ENCODE data around the gene MYO1C.

MYO1C gene

GRCh38 chr17:1505586-1505985 is 13.1 kb upstream of the MYO1C start:
- DNase-seq = no peak

GRCh38 chr17:1504866-1505265 is 12.4 kb upstream of the MYO1C start:
- DNase-seq = no peak

DNA sequence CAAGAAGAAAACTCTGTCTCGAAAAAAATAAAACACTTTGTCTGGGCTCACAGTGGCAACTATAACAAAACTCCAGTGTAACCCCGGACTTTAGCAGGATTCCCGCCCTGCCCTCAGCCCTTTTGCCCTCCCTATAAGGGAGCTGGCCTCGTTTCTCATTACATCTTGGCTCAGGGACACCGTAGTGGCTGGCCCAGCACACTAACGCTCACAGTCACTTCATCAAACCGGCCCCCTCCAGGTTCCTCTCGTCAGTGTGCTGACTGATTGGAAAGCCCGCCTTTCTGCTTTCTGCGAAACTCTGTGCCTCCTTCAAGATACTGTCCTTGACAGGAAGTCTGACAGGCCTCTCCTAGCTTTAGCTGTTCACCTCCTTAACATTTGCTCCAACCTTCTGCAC is 11.2 kb upstream of the MYO1C start:
- no peak for DNase-seq

DNA sequence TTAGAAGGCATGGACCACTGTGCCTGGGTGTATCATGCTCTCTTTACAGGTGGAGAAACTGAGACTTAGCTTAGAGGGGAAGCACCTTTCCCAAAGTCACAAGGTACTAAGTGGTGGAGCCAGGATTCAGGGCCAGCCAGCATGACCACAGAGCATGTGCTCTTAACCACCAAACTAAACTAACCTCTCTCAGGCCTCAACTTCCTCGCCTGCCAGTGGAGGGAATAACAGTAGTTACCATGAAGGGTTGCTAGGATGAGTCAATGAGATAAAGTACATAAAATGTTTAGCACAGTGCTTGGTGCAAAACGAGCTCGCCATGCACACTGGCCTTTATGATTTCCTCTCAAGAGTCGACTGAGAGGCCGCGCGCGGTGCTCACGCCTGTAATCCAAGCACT is 6.4 kb upstream of the MYO1C start:
- no peak for DNase-seq

- DNase-seq = no peak
These were observed 5.7 kb upstream of the MYO1C start for GRCh38 chr17:1498233-1498632.

DNA sequence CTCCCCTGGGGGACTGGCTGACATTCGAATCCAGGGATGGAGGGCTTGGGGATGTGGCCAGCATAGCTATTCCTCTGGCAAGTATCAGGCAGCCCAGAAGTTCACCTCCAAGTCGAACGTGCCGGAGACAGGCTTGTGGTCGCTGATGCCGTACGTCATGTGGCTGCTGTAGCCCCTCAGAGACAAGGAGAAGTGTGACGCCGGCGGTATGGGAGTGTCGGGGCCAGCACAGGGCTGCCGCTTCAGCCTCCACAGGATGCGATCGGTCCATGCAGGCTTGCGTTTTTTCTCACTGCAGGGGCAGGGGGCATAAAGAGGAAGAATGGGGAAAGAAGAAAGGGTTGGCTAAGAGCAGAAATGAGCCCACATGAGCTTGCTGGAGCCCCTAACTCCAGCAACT is 5.3 kb upstream of the MYO1C start:
- no peak for DNase-seq

- no peak for DNase-seq
These were observed 4.4 kb upstream of the MYO1C start for GRCh38 chr17:1496869-1497268.

DNA sequence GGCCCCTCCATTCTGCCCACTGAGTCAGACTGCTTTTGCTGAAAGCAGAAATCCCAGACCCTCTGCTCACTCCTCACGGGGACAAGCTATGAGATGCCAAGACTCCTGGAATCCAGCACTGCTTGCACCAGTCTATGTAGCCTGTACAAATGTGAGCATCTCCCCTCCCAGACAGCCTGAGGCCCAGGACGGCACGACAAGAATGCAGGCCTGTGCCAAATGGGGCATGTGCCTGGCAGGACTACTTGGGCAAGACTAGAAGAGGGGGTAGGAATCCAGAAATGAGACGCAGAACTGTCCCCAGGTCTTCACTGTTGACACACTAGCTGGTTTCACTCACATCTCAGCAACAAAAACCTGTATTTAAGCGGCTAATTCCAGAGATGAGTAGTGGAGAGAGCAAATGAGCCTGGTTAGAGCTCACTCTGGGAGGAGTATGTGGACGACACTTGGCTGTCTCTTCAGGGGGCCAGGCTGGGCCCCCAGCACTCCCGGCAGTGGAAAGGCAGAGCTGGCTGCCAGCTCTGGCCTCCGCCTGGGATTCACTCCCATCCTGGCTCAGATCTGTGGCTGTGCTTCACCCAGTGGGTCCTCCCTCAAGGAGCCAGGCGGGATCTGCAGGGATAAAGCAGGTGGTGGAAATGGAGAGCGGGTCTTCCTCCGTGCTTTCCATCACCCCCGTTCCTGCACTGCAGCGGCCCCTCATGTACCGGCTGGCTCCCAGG is 2.9 kb upstream of the MYO1C start:
- DNase-seq = no peak

DNA sequence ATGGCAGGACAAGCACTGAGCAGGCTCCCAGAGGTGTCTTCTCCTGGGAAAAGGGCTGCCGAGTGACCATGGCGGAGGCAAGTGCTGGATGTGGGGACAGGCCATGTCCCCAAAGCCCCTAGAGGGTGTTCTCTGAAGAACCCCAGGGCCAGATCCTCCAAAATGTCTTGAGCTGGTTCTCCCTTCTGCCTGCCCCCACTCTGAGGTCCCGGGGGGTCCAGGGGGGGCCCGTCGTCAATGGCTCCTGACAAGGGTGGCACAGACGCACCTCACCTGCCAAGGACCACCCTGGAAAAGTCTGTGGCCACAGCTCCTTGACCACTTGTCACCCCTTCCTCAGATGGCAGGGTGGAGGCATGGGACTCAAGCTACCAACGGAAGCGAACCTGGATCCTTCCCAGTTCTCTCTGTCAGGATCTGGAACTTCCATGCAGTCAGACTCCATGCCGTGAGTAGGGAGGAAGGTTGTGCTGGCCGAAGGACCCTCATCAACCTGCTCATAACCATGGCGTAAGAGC is 2.3 kb upstream of the MYO1C start:
- no peak for DNase-seq

DNA sequence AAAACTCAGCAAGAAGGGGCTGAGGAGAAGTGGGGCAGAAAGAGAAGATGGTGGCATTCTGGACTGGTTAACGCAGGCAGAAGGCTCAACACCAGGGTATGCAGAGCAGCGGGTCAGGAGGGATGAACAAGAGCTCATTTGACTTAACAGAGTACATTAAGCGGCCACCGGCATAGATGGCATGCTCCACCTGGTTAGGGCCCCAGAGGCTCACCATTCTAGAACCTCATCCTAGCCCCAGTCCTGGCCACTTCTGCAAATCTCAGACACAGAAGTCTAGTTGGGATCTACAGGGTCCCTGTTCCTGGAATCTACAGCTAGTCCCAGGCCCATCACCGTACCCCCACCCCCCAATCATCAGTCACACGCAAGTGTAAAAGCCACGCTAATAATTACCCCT is 1.7 kb upstream of the MYO1C start:
- no peak for DNase-seq

DNA sequence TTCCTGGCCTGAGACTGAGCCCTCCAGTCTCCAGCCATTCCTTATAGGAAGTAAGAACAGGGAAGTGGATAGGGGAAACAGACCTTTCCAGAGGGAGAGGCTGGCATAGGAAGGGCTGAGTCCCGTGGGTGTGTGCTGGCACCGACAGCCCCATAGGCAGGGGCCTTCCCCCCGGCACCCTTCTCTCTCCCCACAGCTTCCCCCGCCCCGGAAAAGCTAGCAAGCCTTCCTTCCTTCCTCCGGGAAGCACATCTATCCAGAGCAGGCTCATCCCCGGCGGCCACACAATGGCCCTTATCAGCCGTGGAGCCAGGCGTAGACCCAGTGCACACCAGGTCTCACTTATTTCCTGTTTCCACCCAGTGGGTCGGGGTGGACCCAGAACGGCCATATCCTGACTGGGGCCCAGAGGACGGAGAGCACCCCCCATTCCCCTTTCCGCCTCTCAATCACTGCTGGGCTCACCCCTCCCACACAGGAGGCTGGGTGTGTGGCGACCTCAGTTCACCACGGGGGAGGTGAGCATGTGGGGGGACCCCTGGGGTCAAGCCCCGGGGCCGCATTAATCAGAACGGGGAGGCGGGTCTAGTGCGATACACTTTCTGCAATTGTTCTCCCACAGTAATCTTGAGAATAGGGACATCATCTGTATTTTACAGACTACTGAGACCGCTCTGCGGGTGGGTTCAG is 950 bp upstream of the MYO1C start:
- DNase-seq = no peak

GRCh38 chr17:1491443-1492248 is 840 bp downstream of the MYO1C start:
- DNase-seq = peak in 1 of 2 donors; percentile 36

DNA sequence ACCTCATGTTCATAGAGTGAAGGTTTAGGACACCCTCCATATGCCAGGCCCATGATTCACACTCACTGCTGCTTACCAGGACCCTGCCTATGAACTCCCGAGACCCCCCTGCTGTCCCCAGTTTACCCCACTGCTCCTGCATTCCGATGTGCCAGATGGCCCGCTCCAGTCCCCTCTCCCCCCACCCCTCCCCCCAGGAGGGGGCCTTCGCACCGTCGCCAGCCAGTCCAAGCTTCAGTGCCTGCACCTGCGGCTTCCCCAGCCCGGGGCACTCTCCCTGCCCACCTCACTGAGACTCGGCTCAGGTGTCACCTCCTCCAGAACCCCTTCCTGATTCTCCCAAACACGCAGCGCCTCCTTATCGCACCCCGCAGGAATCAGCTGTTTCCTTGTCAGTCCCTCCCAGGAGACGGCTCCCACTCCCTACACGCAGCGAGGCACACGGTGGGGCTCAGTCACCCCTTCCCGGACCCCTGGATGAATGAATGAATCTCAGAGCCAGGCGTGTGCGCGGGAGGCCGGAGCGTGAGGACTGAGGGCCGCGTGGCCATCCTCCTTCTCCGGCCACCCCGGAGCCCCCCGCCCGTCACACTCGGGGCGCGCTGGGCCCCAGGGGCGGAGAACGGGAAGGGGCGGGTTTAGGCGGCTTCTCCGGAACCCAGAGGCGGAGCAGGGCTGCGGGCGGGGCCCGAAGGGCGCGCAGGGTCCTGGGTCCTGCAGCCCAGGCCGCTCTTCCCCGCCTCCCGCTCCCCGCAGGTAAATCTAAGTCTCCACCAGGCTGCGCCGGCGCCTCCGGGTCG is 1.6 kb downstream of the MYO1C start:
- peak in 1 of 2 donors; percentile 28 for DNase-seq

GRCh38 chr17:1488826-1489270 is 3.6 kb downstream of the MYO1C start:
- no peak for DNase-seq

DNA sequence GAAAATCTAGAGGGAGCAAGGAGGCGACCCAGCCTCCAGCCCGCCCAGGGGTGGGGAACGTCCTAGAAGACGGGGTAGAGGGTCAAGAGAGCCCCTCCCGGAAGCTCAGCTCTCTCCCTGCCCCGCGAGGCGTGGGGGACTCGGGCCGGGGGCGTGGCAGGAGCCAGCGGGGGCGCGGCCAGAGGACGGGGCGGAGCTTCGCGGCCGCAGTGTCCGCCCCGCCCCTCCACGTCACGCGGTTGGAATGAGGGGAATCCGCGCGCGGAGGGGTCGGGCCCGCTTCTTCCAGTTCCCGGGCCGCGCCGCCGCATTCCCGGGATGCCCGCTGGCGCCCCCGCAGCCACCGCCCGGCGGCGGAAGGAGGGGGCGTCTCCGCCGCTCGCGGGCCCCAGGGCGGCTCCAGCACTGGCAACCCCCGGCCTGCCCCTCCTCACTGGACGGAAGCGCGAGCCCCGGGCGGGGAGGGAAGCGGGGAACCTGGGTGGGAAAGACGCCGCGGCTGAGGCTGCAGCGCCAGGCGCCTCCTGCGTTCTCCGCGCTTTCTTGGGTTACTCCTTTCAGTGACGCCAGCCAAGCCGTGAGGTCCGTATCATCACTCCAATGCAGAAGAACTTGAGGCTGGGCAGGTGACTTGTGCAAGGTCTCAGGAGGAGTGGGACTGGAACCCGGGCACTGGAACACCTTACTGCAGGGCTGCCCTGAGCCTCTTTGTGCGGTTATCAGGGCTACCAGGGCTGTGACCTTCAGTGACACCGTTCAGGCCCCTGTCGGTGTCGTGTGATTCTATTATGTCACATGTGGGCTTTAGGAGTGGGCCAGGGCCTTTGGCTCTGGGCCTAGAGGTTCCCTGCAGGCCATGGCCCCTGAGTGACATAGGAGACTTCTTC is 4.3 kb downstream of the MYO1C start:
- peak in 1 of 2 donors; percentile 59 for DNase-seq

DNA sequence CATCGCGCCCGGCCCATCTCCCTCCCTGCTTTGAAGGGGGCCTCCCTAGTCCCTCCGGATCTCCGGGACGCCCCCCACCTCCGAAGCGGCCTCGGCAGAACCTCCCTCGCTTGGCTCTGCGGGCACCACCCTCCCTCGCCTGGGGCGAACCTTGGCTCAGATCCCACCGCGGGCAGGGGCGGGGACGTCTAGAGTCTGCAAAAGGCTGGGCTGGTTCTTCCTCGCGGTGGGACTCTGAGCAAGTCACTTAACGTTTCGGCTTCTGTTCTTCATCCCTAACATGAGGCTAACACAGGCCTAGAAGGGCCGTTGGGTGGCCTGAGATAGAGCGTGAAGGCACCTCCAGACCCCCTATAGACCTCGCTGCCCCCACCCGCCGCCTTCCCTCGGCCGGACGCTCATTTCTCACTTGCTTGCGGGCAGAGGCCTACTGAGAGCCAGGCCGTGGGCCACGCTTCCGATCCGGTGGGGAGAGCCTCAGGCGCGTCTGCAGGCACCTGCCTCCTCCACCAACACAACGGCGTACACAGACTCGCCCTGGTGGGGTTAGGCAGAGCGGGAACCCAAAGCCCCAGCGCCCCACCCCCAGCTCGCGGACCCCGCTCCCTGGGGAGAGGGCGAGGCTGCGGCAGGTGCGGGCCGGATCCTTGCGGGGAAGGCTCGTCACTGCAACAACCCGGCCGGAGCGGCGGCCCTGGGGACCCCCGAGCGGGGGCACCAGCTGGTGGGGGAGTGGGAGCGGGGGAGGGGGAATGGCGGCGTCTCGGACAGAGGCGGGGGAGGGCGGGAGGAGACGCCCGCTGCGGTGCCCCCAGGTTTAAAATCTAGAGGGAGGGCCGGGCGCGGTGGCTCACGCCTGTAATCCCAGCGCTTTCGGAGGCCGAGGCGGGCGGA is 5.4 kb downstream of the MYO1C start:
- DNase-seq = peak in 1 of 2 donors; percentile 34

DNA sequence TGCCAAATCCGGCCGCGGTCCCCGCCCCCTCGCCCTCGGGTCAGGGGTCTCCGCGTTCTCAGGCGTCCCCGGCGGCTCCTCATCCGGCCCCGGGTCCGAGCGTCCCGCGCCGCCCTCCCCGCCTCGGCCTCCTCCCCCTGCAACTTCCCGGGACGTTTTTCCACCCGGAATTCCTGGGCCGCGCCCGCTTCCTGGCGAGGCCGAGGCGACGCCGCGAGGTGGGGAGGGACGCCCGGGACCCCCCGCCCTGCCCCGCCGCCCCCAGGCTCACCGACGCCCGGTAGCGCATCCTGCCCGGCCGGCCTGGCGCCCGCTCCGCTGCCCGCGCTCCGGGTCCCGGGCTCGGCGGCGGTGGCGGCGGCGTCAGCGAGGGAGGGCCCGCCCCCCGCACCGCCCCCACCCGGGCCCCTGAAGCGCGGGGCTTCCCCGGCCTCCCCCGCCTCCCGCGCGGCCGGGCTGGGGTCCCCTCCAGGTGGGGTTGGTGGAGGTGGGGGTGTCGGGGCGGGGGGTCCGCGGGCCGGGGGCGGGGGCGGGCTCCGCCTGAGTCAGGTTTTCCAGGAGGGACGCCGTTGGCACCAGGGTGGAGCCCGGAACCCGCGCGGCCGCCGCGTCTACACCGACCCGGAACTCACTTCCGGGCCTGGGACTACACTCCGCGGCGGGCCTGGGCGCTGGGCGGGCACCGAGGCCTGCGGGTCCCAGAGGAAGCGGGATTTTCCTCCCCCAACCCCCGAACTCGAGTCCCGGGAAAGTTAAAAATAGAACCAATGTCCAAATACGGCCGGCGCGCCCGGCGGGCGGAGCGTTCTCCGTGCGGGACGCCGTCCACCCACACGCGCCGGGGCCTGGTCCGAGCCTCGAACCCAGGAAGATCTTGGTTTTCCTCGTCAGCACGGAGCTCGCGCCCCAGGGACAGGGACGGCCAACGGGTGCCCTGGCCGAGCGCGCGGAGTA is 6.8 kb downstream of the MYO1C start:
- peak in 1 of 2 donors; percentile 14 for DNase-seq

GRCh38 chr17:1484676-1485422 is 7.6 kb downstream of the MYO1C start:
- DNase-seq = peak in 1 of 2 donors; percentile 31
